Tongue (tissue), 2 donors: Measurements from ENCODE around the gene TREML2. TPM values are rescaled to one million over a fixed set of nuclear protein-coding genes. Genes with fewer than 3 reads are reported as not detected.

Source experiments
- DNase-seq: peaks from one replicate; pipeline ENCODE4 v3.0.0-alpha.2; 2015
- total RNA-seq: library from RNA; depleted of rRNA; stranded (reverse); fragments of >200 nt; gene quantifications from one replicate; pipeline ENCODE4 v1.2.3, GENCODE V29; 2014

TREML2 gene
- total RNA-seq, 1 donor from 2014 or later = 0.10 TPM

DNA sequence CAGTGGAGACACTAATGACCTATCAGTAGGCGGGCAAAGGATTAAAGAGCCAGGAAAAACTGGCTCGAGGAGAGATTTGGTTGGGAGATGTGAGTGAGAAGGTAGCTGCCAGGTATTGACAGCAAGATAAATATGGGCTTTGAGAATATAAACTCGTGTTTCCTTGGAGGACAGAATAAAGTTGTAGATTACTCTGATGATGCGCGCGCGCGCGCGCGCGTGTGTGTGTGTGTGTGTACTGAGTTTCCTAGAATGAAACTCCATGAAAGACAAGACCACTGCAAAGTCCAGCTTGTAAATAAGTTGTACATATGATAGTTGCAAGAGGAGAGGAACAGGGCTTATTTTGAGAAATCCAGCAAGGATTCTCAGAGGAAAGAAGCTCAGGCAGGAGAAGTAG is 24.8 kb downstream of the TREML2 start:
- no peak for DNase-seq

DNA sequence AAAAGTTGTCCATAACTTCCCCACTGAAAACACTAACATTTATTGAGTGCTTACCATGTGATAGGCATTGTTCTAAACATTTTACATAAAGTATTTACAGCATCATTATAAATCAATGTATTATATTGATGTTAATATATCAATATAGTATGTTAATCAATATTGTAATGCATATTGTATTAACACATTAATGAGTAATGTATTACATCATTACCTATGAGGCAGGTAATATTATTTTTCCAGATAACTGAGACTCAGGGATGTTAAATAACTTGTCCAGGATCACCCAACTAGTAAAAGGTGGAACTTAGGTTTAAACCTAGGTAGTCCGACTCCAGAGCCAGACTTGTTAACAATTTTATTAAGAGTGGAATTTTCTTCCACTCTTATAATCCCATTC is 25.9 kb downstream of the TREML2 start:
- DNase-seq = no peak

DNA sequence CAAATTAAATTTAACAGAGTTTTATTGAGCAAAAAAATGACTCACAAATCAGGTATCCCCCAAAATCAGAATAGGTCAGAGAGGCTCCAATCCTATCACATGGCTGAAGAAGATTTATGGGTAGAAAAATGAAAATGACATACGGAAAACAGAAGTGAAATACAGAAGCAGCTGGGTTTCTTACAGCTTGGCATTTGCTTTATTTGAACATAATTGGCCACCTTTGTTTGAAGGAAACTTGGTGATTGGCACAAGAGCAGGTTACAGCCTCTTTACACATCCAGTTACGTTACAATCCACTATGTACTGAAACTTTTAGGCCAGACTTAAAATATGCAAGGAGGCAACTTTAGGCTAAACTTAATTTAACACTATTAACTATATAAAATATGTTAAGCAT is 26.3 kb downstream of the TREML2 start:
- DNase-seq = no peak

DNA sequence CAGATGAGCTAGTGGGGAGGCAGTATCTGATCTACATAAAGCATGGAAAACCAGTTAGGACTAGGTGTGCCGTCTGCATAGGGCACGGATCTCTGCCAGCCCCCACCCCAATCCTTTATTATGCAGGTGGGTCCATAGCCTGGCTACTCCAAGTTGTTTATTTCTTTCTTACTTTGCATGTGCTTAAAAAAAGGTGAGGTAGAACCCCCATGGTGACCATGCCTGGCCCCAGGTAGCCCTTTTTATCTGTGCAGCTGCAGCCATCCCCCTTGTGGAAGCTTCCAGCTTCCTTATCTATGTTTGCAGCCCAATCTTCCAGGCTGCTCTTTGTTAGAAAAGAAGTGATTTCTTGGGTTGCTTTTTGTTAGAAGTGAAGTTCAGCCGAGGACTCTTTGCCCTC is 29.0 kb downstream of the TREML2 start:
- no peak for DNase-seq

DNA sequence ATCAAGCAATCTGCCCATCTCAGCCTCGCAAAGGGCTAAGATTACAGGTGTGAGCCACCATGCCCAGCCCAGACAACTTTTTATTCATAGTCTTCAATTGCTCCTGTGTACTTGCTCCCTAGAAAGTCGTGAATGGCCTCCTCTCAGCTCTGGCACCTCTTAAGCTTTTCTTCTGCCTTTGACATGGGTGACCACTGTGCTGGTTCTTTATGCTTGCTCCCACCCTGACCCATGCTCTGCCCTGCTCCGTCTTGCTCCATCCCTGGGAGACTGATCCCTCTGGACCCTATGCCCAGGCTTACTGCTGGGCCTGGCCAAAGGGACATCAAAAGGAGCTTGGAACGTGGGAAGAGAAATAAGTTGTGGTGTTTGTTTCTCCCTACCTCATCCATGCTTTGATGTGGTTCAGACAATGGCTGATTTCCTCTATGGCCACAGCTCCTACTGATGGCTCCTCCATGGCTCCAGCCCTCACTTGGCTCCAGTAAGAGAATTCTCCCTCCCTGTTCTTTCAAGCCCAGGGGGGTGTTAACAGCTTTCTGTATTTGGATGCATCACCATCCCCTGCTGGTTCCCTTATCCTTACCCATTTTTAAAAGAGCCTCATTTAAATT is 30.3 kb downstream of the TREML2 start:
- DNase-seq = no peak

DNA sequence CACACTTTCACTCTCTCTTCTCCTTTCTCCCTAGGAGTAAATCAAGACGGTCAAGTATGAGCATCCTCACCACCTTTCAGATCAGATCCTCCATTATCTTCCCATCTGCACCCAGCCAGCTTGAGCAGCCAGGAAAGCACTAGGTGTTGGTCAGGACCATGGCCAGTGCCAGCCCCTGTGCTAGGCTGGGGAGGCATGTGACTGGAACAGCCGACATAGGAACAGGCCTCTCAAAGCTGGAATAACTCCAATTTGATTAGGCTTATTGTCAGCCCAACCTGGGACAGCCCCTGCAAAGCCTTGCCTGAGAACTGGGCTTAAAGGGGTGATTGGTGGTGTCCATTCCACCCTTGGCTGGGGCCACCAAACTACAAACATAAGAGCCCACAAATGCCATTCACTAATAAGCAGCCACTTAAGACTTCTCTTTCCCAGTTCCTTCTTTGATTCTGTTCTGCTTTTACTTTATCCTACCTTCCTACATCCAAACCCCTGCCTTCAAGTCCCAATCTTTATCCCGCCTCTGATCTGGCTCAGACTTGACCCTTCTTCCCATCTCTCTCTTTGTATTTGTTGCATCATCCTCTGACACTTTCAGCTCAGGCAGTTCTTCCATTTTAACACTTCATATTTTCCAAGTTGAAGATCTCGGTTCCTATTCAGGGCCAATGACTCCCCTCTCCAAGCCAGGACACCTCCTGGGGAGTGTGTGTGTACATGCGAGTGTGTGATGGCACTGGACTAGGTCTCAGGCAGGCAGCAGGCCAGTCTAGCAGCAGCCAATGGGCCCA is 33.6 kb downstream of the TREML2 start:
- DNase-seq = peak; percentile 60

DNA sequence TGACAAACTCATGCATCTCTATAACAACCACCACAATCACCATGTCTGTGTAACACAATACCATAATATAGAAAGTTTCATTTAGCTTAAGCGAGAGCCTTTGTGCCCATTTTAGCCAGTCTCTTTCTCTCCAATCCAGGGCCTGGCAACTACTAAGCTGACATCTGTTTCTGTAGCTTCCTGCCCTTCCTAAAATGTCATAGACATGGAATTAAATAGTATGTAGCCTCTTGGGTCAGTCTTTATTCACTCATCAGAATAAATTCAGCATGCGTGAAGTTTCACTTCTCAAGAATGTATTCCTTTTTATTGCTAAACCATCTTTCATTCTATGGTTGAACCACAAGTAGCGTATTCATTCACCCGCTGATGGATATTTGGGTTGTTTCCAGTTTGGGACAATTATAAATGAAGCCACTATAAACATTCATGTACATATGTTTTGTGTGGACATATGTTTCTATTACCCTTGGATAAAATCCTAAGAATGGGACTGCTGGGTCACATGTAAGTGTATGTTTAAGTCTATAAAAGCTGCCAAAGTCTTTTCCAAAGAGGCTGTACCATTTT is 36.3 kb downstream of the TREML2 start:
- peak; percentile 40 for DNase-seq

DNA sequence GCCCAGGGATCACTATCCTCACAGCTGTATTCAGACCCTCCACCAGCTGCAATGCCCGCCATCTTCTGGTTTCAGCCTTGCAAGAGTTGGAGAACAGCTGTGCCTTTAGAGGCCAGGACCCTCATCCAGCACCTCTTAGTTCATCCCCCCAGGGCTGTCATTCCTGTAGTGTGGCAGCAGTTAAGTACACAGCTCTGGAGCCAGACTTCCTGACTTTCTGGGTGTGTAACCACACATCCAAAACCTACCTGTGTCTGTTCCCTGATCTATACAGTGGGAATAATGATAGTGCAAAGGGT is 37.6 kb downstream of the TREML2 start:
- DNase-seq = peak; percentile 31

DNA sequence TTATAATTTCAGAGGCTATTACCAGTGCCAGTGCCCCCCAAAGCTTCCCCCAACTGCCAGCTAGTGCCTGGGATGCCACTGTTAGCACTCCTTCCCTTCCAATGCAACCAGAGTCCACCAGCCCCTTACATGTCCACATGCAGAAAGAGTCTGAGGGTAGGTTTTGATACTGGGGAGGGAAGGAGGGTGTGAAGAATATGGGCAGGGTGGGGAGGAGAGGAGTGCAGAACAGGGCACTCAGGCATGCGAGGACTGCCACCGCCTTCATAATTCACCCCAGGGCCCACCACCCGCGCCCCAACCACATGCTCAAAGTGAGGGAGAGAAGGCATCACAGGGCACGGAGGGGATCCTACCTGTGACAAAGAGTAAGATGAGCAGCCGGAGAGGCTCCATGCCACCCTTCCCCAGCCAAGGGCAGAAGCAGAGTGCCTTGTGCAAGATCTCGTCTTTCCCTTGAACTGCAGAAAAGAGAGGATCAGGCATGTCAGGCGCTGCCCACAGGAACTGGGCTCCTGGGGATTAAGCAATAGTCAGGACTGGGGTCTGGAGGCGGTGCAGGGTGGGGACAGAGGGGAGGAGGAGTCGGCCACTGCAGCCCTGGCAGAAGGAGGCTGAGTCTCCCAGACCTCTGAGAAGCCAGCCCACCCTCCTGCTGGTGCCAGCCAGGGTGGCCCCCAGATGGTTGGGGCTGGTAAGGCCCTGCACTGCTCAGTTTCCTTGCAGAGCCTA is 38.1 kb downstream of the TREML2 start, which contains the start of gene TREM2:
TREM2 (minus strand) TSS at position 430 of the 732 bp plus-strand sequence; CDS start at position 396, 34 bp downstream.
- no peak for DNase-seq

DNA sequence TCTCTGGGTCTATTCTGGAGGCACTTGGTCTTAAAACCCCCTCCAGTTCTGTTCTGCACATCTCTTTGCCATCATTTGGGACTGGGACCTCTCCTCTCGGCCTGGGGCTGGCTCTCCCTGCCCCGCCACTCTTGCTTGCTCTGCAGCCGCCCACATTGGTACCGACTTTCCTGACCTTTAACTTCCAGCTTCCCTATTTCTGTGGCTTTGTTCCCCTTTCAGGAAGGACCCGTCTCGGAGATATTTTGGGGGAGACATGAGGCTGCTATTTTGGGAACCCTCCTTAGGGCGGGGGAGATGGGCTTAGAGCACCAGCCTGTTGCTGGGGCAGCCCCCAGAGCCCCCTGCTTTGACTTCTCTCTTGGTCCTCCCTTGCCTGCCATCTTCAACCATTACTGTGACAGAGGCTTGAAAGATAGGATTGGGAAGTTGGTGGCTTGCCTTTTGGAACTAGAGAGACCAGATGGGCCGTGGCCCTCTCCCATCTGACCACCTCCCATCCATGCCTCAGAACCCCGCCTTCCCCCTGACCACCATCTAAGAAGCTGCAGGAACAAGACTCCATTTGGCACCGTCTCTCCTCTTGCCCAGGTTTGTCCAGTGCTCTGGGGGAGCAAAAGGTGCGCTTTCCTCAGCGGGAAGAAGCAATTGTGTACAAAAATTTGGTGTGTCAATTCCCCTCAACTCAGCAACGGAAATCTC is 38.9 kb downstream of the TREML2 start:
- DNase-seq = no peak

DNA sequence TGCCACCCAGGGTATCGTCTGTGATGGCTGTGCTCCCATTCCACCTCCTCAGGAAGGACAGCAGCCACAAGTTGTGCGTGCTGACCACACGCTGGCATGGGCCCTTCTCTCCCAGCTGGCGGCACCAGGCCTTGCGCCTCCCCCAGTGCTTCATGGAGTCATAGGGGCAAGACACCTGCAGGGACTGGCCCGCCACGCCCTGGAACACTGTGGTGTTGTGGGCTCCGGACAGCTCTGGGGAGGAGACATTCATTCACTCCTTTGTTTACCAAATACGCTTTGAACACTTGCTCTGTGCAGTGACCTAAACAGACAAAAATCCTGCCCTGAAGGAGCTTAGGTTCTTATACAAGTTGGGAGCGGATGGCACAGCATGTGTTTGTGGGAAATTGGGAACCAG is 39.6 kb downstream of the TREML2 start:
- no peak for DNase-seq

DNA sequence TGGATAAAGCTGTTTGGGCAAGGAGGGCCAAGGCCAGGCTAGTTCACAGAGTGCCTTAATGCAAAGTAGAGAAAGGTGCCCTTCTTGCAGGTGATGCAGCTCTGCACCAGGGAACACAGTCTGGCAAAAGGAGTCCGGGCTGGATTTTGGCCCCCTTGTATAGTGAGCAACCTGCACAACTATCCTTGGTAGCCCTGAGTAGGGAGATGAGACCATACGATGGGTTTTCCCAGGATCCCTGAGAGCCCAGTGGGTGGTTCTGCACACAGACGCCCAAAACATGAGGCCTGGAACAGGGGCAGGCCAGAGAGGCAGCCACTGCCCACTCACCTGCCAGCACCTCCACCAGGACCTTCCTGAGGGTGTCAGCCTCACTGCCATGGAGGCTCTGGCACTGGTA is 40.0 kb downstream of the TREML2 start:
- no peak for DNase-seq

DNA sequence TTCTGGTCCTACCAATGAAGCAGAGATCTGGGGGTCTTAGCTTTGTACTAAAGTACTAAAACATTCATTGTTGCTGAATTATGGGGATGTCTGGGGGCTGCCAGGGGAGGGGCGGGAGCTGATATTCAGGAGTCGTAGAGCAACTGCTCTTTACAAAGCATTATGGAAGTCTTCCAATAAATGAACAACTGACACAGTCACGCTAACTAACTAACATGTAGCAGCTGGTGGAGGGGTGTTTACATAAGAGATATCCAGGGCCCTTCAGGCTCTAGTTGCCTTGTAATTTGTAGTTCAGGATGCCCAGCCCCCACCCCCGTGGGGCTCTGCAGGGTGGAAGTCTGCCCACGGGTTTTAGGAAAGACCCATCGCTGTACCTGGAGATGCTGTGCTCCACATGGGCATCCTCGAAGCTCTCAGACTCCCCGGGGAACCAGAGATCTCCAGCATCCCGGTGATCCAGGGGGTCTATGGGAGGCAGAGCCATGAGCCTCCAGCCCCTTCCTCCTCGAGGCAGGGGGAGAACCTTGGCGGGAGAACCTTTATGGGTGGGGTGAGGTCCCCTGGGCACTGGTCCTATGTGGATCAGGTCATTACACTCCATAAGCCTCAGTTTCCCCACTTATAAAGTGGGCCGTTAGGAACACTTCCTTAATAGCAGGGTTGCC is 41.4 kb downstream of the TREML2 start:
- DNase-seq = peak; percentile 83

DNA sequence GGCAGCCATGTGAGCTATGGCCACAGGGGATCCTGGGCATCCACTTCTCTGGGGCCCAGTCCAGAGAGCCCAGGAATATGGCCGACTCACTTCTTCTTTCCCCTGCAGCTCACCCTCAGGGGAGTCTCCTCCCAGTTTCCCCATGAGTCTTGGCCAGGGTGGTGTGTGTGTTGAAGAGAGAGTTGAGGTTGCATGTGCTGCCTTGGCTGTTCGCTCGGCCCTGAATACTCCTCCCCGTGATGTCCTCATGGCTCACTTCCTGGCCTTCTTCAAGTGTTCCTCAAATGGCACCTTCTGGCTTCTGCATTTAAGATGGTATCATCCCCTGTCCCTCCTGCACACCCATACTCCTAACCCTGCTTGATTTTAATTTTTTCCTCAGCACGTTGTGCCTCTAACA is 43.6 kb downstream of the TREML2 start:
- no peak for DNase-seq

DNA sequence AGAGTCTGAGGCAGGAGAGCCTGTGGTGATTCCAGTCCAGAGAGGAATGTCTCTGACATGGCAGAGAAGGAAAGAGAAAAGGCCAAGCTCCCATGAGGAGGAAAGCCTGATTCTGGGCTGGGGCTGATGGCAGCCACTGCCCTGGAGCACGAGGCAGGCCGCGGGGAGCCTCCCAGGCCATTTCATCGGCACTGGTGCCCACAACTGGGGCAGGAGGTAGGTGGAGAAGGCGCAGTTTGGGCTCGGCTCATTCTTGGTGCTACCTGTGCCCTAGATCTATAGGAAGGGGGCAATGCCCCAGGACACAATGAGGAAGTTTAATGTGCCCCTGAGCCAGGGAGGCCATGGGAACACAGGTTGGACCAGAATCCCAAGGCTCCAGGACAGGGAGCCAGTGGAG is 44.2 kb downstream of the TREML2 start:
- no peak for DNase-seq

DNA sequence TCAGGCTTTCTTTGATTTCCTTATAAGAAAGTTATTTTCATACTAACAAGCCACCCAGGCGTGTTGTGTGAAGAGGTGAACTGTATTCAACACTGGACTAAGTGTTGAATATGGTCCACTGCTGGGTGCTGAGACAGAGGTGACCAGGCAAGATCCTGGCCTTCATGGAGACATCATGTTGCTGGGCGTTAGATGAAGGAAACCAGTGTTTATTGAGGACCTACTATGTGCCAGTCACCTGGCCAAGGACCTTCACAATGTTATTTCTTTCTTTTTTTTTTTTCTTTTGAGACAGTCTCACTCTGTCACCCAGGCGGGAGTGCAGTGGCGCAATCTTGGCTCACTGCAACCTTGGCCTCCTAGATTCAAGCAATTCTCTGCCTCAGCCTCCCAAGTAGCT is 44.9 kb downstream of the TREML2 start:
- no peak for DNase-seq

DNA sequence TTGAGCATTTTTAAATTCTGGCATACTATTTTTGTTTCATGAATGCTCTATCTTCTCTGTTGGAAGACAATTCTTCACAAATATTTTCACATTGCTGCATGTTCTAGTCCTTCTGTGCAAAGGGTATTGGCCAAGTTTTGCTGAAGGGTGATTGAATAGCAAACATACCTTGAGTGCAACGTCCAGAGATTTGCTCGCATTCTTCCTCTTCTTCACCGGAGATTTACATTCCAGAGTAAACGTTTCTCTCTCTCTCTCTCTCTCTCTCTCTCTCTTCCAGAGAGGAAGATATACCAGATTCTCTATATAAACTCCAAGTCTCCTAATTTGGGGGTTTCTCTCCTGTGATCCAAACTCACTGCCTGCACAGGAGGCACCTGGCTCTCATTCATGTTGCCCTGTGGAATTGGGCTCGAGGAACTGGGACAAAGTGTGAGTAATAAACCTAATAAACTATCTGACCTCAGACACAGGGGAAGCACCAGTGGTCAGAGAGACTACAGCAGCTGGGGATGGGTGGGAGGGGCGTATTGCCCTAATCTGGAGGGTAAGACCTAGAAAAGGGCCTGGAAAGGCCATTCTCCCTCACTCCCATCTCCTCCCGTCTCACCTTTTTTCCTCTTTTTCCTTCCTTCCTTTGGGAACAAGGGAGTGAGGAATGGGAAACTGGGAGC is 45.7 kb downstream of the TREML2 start:
- DNase-seq = peak; percentile 3

DNA sequence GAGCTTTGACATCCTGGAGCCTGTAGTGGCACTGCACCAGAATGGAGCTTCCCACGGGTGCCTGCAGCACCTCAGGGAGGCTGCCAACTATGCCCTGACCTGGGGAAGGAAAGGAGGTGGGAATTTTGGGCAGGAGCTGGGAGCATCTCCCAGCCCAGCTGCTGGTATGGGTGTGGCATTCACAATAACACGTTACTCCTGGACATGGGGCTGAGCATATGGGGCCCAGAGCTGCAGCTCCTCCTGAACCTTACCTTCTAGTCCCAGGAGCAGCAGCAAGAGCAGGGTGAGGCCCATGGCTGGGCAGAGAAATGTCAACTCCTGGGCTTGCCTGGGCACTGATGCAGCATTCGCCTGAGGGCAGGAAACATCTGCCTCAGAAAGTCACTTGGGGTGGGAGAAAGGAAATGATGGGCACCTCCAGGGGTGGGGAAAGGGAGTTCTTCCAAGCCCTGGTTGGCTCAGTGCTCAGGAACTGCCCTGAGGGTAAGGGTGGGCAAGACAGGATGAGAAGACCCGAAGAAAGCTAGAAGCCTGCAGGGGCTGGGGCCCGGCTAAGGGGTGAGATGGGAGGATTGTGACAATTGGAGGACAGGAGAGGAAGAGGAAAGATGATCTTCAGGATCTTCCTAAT is 46.8 kb downstream of the TREML2 start, which contains the start of gene TREML1:
TREML1 (minus strand) TSS at position 356 of the 634 bp plus-strand sequence; CDS start at position 297, 59 bp downstream.
- DNase-seq = no peak

DNA sequence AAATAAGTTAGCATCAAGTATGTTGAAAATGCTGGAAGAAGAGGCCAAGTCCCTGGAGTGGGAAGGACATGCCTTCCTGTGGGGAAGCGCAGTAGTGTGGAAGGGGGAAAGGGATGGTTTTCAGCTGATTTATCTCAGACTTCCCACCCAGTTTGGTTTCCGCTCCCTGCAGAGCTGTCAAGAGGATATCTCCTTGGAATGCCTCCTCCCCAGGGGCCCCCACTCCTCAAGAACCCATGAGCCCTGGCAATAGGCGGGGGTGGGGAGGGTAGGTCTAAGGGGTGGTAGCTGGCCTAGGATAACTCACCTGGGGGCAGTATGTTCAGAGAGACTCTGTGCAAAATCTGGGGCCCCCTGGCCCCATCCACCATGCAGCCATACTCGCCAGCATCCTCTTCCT is 47.5 kb downstream of the TREML2 start:
- no peak for DNase-seq

DNA sequence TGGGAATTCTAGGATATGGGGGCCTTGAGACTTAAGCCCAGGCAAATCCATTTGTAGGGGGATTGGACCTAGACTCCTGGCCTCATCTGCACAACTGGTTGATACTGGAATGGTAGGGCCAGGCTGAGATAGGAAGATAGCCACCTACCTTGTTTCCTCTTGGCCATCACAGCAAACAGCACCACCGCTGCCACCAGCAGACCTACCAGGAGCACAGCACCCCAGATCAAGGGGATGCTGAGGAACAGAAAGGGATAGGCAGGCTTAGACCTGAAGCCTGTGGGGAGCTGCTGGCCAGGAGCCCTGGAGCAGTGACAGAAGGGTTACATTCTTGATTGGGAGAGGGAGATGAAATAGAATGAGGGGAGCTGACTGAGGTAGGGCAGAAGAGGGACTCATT is 50.3 kb downstream of the TREML2 start:
- DNase-seq = no peak

DNA sequence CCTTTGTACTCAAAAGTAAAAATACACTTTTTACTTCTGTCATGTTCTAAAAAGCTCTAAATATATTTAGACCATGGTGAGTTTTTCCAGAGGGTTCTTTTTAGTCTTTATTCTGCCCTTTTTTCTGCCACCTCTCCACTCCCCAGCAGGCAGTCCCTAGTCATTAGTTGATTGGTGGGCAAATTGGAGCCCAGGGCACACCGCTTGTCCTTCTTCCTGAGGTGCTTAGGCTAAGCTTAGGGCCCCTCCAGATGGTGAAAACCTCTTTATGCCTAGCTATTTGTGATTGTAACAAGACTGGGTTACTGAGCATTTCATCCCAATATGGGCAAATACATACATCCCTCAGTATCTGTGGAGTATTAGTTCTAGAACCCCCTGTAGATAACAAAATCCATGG is 53.0 kb downstream of the TREML2 start:
- DNase-seq = no peak
